Retinal pigment epithelial cell (primary cell): ENCODE data around the gene FANCI.

Experiments used
- DNase-seq: peaks from one replicate; pipeline ENCODE4 v3.0.0-alpha.2; 2010; ENCODE audit warnings: low read depth
- H3K4me3 ChIP-seq: 2 replicates; pipeline ENCODE4 v1.5.1; 2011; ENCODE audit warnings: mild to moderate bottlenecking, low read length, control low read depth, moderate library complexity
- TF ChIP-seq, protein P1 (sequence below): conservative IDR thresholded peaks from 2 replicates; pipeline ENCODE4 v1.5.1; 2011; ENCODE audit warnings: low read depth, low read length, control low read depth, inconsistent platforms

The FANCI gene

DNA sequence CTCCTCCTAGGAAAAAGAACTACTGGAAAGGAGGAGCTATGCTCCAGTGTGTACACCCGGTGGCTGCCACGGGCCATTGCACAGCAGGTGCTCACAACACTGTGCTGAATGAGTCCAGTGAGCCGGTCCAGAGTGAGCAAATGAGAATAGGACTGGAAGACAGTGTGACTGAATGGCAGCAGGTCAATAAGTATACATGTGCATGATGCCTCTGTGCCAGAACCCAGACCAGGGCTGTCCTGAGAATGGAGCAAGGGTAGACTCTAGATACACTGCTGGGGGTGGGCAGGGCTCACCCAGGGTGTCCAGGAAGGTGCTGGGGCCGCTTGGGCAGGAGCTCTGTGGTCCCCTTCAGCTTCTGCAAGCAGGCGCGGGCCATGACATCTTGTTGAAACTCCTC is 82.5 kb downstream of the FANCI start:
- no peak for DNase-seq
- TF ChIP-seq, protein P1, sequence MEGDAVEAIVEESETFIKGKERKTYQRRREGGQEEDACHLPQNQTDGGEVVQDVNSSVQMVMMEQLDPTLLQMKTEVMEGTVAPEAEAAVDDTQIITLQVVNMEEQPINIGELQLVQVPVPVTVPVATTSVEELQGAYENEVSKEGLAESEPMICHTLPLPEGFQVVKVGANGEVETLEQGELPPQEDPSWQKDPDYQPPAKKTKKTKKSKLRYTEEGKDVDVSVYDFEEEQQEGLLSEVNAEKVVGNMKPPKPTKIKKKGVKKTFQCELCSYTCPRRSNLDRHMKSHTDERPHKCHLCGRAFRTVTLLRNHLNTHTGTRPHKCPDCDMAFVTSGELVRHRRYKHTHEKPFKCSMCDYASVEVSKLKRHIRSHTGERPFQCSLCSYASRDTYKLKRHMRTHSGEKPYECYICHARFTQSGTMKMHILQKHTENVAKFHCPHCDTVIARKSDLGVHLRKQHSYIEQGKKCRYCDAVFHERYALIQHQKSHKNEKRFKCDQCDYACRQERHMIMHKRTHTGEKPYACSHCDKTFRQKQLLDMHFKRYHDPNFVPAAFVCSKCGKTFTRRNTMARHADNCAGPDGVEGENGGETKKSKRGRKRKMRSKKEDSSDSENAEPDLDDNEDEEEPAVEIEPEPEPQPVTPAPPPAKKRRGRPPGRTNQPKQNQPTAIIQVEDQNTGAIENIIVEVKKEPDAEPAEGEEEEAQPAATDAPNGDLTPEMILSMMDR = no peak
- no peak overlapping the region for H3K4me3 ChIP-seq

DNA sequence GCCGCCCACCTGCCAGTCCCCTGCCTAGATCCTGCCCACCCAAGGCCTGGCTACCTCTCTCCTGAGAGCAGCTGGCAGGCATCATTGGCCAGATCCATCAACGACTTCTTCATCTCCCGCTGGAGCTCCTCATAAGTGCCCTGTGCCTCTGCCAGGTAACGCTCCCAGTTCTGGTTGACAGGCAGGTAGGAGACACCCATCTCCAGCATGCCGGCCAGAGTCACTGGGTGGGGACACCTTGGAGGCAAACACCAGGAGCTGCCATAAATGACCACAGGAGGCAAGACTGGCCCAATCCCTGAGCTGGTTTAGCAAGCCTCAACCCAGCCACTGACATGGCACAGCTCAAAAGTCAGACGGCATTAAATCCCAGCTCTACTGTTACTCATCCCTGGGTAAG is 83.3 kb downstream of the FANCI start:
- DNase-seq = no peak
- TF ChIP-seq, protein P1 = no peak
- H3K4me3 ChIP-seq = no peak overlapping the region

- TF ChIP-seq, protein P1 = no peak
Measured at GRCh38 chr15:89328398-89329254, 84.8 kb downstream of the FANCI start.

DNA sequence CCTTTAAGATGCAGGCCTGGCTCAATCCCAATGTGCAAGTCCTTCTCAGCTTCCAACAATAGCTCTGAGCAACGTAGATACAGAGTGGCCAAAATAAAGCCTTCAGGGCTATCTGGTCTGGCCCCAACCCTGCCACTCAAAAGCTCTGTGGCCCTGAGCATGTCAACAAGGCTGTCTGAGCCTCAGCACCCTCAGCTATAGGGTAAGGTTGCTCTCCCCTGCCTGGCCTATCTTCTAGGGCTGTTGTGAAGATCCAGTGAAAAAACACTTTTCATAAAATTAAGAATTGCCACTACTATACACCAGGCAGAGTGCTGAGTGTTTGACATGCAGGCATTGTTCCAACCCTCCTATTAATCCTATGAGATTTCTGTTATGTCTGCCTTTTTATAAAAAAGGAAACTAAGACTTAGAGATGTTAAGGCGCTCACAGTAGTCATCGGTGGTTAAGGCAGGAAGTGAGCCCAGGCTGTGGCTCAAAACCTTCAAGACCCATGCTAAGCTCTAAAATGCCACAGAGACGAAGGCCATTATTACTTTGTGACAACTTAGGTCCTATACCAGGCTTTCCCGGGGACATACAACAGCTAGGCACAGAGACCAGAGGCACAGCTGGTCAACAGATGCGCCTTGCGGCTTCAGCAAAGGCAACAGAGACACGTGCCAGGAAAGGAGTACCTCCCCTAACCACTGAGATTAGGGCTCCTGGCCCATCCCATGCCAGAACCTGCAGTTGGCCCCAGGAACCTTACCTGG is 85.7 kb downstream of the FANCI start:
- no peak for DNase-seq
- TF ChIP-seq, protein P1 = no peak
- no peak overlapping the region for H3K4me3 ChIP-seq

More at GRCh38 chr15:89328398-89329254, 84.8 kb downstream of the FANCI start:
- DNase-seq = no peak
- H3K4me3 ChIP-seq = no peak overlapping the region

- H3K4me3 ChIP-seq = no peak overlapping the region
- DNase-seq = no peak
- TF ChIP-seq, protein P1 = no peak
Measured at GRCh38 chr15:89330119-89330518, 86.3 kb downstream of the FANCI start.

DNA sequence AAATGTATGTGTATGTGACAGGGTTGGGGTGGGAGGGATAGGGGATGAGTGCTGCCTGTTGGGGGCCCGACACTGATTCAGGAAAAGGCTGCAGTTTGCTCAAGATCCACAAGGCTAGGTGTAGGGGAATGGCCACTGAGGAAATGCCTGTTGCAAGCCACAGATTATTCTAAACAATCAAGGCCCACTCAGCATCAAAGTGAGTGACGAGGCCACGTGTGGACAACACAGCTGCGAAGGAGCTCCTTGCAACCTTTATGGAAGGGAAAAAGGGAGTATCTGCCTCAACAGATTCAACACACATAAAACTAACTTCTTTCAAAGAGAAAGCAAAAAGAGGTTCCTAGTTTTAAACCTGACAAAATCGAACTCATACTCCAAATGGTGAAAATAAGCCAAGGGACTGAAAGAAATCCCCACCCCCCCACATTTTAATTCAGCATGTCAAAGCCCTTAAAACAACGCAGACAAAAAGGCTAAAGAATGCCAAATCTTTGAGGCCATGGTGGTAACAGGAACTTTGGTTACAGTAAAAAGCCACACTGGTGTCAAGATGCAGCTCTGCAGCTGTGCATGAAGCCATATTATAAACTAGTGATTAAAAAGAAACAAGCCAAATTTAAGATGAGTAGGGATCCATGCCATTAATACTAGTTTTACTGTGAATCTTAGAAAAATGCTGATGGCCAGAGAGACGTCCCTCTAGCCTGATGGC is 87.3 kb downstream of the FANCI start:
- TF ChIP-seq, protein P1 = no peak
- H3K4me3 ChIP-seq = no peak overlapping the region
- no peak for DNase-seq
